Right kidney (tissue), 9 donors: ENCODE data around the gene TEX261.
A peak's percentile ranks its signal among the peaks of the same experiment; 100 is the strongest.
"Not testable (repeated sequence)": the region's sequence is repeated elsewhere in the genome, so short reads cannot be mapped to it uniquely, and the experiment has no call there.

Experiments
- DNase-seq: peaks from one replicate; pipeline ENCODE4 v3.0.0-alpha.2; 2016
- long read RNA-seq, 8 donors: transcript quantifications; one replicate each; lab custom pipeline, GENCODE V29; 2026

The TEX261 gene
- long read RNA-seq, donor 1, transcript TEX261-201 (6 exons, 3,441 nt), result major isoform, 6 of 12 reads
- long read RNA-seq, donor 1, partial matches to known transcripts, result 0 of 12 reads
- long read RNA-seq, donor 1, other reads (novel, unspliced or antisense), result 0 of 12 reads
- long read RNA-seq, donor 2, transcript TEX261-201 (6 exons, 3,441 nt), result minor isoform, 6 of 15 reads
- long read RNA-seq, donor 2, transcript TEX261-206 (4 exons, 590 nt), result major isoform, 7 of 15 reads
- long read RNA-seq, donor 2, partial matches to known transcripts, result 0 of 15 reads
- long read RNA-seq, donor 2, other reads (novel, unspliced or antisense), result 0 of 15 reads
- long read RNA-seq, donor 3, transcript TEX261-201 (6 exons, 3,441 nt), result major isoform, 9 of 15 reads
- long read RNA-seq, donor 3, partial matches to known transcripts, result 0 of 15 reads
- long read RNA-seq, donor 3, other reads (novel, unspliced or antisense), result 0 of 15 reads
- long read RNA-seq, donor 4, transcript TEX261-201 (6 exons, 3,441 nt), result major isoform, 12 of 22 reads
- long read RNA-seq, donor 4, transcript TEX261-206 (4 exons, 590 nt), result minor isoform, 5 of 22 reads
- long read RNA-seq, donor 4, partial matches to known transcripts, result 0 of 22 reads
- long read RNA-seq, donor 4, other reads (novel, unspliced or antisense), result 0 of 22 reads
- long read RNA-seq, donor 5, transcript TEX261-201 (6 exons, 3,441 nt), result major isoform, 10 of 16 reads
- long read RNA-seq, donor 5, partial matches to known transcripts, result 0 of 16 reads
- long read RNA-seq, donor 5, other reads (novel, unspliced or antisense), result 0 of 16 reads
- long read RNA-seq, donor 6, transcript TEX261-206 (4 exons, 590 nt), result minor isoform, 11 of 28 reads
- long read RNA-seq, donor 6, transcript TEX261-201 (6 exons, 3,441 nt), result major isoform, 13 of 28 reads
- long read RNA-seq, donor 6, partial matches to known transcripts, result 0 of 28 reads
- long read RNA-seq, donor 6, other reads (novel, unspliced or antisense), result 0 of 28 reads
- long read RNA-seq, donor 7, transcript TEX261-206 (4 exons, 590 nt), result major isoform, 13 of 33 reads
- long read RNA-seq, donor 7, transcript TEX261-201 (6 exons, 3,441 nt), result major isoform, 13 of 33 reads
- long read RNA-seq, donor 7, partial matches to known transcripts, result 0 of 33 reads
- long read RNA-seq, donor 7, other reads (novel, unspliced or antisense), result 0 of 33 reads
- long read RNA-seq, donor 8, transcript TEX261-201 (6 exons, 3,441 nt), result major isoform, 12 of 22 reads
- long read RNA-seq, donor 8, transcript TEX261-206 (4 exons, 590 nt), result minor isoform, 7 of 22 reads
- long read RNA-seq, donor 8, partial matches to known transcripts, result 0 of 22 reads
- long read RNA-seq, donor 8, other reads (novel, unspliced or antisense), result 0 of 22 reads

DNA sequence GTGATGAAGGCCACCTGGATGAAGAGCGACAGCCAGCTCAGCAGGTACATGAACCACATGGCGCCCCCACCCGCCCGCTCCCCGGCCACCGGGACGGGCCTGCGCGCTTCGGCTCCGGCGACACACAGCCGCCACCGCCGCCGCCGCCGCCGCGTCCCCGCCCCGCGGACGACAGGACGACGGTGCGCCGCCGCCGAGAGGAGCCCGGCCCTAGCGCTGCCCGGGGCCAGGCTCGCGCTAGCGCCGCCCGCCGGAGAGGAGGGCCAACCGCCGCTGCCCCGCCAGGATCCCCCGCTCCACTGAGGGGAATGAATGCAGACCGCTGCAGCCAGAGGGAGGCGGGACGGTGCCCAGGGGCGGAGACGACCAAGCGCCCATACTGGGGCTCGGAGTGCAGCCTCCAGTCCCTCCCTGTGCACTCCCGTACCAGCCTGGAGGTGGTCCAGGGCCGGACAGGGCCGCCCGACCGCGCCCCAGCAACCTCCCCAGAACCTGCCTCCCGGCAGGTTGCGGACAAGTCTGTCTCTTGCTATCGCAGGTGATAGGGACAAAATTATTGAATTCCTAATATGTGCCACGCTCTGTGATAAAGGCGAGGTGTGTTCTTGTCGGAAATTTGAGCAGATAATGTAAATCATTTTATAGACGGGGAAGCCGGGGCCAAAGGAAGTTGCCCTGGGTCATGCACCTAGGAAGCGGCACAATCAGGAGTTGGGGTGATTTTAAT, at the start of gene TEX261:
TEX261 (minus strand) TSS at position 175 of the 727 bp plus-strand sequence; CDS start at position 59, 116 bp downstream.
- DNase-seq, result peak; percentile 85

DNA sequence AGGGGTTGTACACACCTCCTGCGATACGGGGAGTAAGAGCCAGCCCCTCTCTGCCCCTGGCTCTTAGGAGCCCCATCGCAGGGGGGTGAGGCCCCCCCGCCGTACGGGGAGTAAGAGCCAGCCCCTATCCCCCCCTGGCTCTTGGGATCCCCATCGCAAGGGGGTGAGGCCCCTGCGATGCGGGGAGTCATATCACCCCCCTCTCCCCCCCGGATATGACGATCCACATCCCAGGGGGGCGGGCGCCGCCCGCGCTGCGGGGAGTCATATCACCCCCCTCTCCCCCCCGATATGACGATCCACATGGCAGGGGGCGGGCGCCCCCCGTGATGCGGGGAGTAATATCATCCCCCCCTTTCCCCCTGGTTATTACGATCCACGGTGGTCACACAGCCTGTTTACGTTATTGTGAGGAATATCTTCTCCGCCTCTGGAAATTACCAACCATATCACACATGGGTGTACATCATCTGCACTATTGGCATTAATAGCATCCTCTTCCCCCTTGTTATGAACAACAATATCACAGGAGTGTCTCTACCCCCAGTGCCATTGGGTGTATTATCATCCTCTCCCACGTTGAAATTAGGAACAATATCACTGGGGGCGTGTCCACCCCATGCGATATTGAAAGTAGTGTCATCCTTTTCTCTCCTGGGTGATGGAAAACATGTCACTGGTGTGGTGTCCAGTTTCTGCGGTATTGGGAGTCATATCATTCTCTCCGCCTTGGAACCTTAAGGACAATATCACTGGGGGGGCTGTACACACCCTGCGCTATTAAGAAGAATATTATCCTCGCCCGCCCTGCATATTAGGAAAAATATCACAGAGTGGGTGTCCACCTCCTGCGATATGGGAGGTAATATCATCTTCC, 49.1 kb upstream of the TEX261 start:
- no peak for DNase-seq

GRCh38 chr2:71042287-71042686, 47.6 kb upstream of the TEX261 start:
- DNase-seq, result no peak

DNA sequence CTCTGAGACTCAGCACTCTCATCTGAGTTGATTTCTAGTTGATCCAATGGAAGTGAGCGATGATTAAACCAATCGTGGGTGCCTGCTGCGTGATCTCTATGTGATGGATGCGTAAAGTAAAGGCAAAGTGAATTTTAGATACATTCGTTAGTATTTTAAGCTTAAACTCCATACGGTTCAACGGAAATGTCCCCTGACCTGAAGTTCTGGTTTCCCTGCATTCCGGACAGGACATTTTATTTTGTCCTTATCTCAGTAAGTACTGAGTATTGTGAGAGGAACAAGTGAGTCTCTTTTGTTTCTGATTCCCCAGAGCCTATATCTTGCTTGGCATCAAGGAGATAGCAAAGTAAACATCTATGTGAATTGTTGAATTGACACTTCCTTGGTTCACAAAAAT, 41.6 kb upstream of the TEX261 start:
- not testable (repeated sequence) for DNase-seq

DNA sequence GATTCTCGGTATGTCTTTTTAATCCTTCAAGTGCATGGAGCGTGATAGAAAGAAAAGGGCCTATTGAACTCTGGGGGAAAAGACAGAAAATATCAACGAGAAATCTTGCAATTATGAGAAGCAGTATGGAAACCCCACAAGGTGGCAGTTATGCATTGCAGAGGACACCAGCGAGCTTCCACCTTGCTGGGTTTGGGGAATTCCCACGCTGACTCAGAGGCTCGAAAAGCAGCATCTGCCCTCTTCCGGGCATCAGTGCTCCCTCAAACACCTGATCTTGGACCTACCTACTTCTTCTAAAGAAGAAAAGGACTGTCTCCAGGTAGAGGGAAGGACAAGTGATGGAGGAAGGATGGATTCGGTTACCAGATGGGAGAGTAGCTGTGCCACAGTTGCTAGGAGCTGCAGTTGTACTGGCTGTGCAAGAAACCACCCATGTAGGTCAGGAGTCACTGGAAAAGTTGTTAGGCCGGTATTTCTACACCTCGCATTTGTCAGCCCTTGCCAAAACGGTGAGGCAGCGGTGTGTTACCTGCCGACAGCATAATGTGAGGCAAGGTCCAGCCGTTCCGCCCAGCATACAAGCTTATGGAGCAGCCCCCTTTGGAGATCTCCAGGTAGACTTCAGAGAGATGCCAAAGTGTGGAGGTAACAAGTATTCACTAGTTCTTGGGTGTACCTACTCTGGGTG, 29.0 kb upstream of the TEX261 start:
- DNase-seq, result not testable (repeated sequence)

DNA sequence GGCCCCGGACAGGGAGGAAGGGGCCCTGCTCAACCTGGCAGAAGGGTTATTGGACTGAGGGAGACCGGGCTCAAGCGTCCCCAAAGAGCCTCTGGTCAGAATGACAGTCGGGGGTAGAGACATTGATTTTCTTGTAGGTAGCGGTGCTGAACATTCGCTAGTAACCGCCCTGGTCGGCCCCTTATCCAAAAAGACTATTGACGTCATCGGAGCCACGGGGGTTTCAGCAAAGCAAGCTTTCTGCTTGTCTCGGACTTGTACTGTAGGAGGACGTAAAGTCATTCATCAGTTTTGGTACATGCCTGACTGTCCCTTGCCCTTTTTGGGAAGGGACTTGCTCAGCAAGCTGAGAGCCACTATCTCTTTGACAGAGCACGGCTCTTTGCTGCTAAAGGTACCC, 26.7 kb upstream of the TEX261 start:
- DNase-seq, result not testable (repeated sequence)

- DNase-seq, result not testable (repeated sequence)
These were observed 25.3 kb upstream of the TEX261 start for GRCh38 chr2:71019989-71020388.

- DNase-seq, result no peak
These were observed 24.0 kb upstream of the TEX261 start for GRCh38 chr2:71018625-71019024.

DNA sequence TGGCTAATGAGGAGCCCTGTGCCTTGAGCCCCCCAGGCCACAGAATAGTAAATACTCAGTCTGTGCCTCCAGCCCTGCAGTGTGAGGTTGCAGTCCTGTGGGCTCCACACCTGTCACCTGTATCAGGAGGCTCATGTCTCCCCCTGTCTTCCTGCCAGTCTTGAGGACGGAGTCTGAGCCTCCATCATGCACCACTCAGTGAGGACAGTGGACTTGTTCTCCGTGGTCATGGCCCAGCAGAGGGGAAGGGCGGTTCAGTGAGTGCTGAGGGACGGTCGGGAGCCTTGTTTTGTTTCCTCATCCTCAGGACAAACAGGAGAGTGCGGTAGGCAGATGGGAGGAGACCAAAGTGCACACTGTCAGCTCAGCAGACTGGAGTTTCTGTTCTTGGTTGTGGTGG, 17.1 kb upstream of the TEX261 start:
- not testable (repeated sequence) for DNase-seq

GRCh38 chr2:71008342-71008741, 13.7 kb upstream of the TEX261 start:
- DNase-seq, result no peak

DNA sequence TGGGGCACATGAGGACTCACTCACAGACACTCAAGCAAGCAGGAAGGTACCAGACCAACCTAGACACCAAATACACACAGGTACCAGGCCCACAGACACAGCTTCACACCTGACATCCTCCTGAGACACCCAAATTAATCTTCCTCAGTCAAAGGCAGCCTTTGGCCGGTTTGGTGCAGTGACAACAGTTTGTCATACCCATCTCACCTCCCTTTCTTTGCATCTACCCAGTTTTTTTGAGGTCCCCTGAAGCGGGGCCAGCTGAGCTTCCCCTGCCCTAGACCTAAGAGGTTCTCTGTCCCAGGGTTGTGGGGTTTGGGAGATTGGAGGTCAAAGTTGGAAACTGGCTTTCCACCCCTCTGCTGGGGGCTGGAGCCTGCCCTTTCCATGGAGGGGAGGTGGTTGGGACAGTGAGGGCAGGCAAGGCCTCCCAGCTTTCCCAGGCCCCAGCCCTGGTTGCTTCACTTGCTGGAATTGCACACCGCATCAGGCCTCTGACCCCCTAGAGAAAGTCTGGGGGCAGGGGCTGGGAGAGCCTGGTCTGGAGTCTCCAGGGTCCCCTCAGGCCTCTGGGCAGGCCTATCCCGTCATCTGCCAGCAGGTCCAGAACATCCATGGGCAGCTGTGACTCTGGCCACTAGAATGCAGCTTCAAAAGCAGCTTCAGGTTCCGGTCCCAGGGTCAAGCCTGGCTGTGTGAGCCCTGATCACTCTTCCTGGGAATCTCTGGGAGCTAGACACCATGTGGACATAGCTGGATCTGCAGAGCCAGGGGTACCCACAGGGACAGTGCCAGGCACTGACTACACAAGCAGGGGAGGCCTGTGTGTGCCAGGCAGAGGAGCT, 12.5 kb upstream of the TEX261 start:
- DNase-seq, result no peak

GRCh38 chr2:71006323-71006722, 11.7 kb upstream of the TEX261 start:
- DNase-seq, result no peak

DNA sequence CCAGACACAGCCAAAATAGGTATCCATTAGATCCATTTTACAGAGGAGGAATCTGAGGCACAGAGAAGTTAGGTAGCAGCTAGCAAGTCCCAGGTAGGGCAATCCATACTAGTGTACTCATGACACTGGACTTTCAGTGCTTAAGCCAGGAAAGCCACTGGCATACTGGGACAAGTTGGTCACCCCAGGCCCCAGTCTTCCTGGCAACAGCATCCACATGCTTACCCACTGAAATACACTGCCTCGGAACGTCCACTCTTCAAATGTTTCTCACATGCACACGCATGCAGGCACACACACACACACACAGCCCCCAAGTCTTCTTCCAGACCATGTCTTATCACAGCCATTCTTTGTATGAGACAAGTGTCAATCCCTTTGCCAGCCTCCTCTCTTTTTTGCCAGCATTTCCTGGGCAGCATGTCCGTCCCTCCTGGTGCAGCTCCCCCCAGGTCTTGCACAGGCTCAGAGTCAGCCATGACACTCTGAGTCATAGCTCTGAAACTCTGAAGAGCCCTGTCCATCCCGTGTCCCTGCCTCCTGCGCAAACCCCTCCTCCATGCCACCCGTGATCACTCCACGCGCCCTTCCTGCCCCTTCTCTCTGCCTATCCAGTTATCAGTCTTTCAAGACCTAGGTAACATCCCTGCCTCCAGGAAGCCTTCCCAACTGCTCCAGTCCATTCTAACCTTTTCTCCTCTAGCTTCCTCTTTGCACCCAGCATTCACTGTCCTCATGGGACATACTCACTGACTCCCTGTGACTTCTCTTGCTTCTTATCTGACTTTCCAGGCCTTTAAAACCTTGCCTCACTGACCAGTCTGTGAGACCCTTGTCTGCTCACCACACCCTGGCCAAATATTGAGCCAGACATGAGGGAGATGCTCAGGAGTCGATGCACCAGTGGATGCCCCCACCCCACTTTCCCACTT, 10.9 kb upstream of the TEX261 start:
- DNase-seq, result no peak

DNA sequence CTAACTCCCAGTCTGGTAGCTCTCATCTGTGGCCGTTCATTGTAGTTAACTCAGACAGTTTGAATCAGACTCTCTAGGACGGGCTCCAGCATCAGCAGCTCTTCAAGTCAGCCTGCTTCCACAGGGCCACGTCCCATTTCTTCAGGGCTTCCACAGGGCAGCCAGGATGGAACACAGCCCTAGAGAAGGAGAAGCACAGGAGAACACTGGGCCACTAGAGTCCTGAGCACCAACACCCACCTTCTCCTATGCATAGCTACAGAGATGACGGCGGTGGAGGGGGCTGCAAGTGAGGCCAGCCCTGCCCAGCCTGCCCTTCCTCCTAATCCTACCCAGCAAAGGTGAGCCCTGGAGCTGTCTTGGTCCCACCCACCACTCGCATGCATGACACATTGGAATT, 10.2 kb upstream of the TEX261 start:
- DNase-seq, result no peak

GRCh38 chr2:71003966-71004755, 9.5 kb upstream of the TEX261 start:
- DNase-seq, result no peak

GRCh38 chr2:71003396-71003795, 8.7 kb upstream of the TEX261 start:
- DNase-seq, result no peak
